Right atrium auricular region (tissue), 2 donors: Measurements from ENCODE around the gene EFNA5. TPM values are rescaled to one million over a fixed set of nuclear protein-coding genes. Genes with fewer than 3 reads are reported as not detected.
A peak's percentile ranks its signal among the peaks of the same experiment; 100 is the strongest.

Source experiments
- DNase-seq: peaks from one replicate; pipeline ENCODE4 v3.0.0-alpha.2; 2019; ENCODE audit warnings: low spot score
- H3K27ac ChIP-seq, 2 donors: fragments of 200-600 bp; sonication (generic); 1 replicate in 1 of 2; 2 replicates in 1 of 2; pipeline ENCODE4 v1.5.1; 2016 to 2019
- H3K27me3 ChIP-seq, 2 donors: fragments of 200-600 bp; sonication (generic); one replicate each; pipeline versions ENCODE4 v1.5.1 to v1.6.0; 2017 to 2019
- H3K36me3 ChIP-seq: fragments of 200-600 bp; sonication (generic); one replicate; pipeline ENCODE4 v1.5.1; 2016
- H3K4me1 ChIP-seq, 2 donors: fragments of 200-600 bp; sonication (generic); one replicate each; pipeline versions ENCODE4 v1.5.1 to v1.6.0; 2017 to 2019
- H3K4me3 ChIP-seq, 2 donors: fragments of 200-600 bp; sonication (generic); 1 replicate in 1 of 2; 2 replicates in 1 of 2; pipeline ENCODE4 v1.5.1; 2017 to 2019; ENCODE audit warnings: mild to moderate bottlenecking in 1 of 2, moderate library complexity in 1 of 2
- H3K9me3 ChIP-seq, 2 donors: fragments of 200-600 bp; sonication (generic); one replicate each; pipeline ENCODE4 v1.5.1; 2019
- CTCF ChIP-seq, 2 donors: fragments of 200-600 bp; sonication (generic); IDR thresholded peaks; one replicate each; pipeline ENCODE4 v1.5.1; 2019; ENCODE audit warnings: antibody characterized with exemption in 2 of 2
- total RNA-seq, 2 donors: library from RNA; depleted of rRNA; stranded (reverse); fragments of >200 nt; gene quantifications; one replicate each; pipeline ENCODE4 v1.1.0, GENCODE V29; 2016

The EFNA5 gene
- total RNA-seq, 2 donors from 2014 or later: 17.0 to 19.2 TPM

- no peaks in the 10 kb centered on the region for H3K27me3 ChIP-seq
- DNase-seq: no peak
- no peaks in the 10 kb centered on the region for H3K36me3 ChIP-seq
- H3K9me3 ChIP-seq: no peaks in the 10 kb centered on the region
- H3K4me3 ChIP-seq: no peak overlapping the region
- TF ChIP-seq CTCF (IDR thresholded peaks at IDR 0.05): no peak
- peaks cover 0 to 9% of the 10 kb centered on the region in 2 donors for H3K4me1 ChIP-seq
- H3K27ac ChIP-seq: no peak overlapping the region
These were observed 287.3 kb downstream of the EFNA5 start for GRCh38 chr5:107383414-107383813.

- no peak overlapping the region for H3K4me3 ChIP-seq
- peak overlapping the region in 1 of 2 donors; percentile 59 for H3K27ac ChIP-seq
- H3K9me3 ChIP-seq: no peaks in the 10 kb centered on the region
- no peaks in the 10 kb centered on the region for H3K4me1 ChIP-seq
- no peaks in the 10 kb centered on the region for H3K36me3 ChIP-seq
- H3K27me3 ChIP-seq: no peaks in the 10 kb centered on the region
- TF ChIP-seq CTCF (IDR thresholded peaks at IDR 0.05): no peak
- DNase-seq: no peak
These were observed 289.4 kb downstream of the EFNA5 start for GRCh38 chr5:107381189-107381856.

- H3K36me3 ChIP-seq: no peaks in the 10 kb centered on the region
- DNase-seq: no peak
- peak overlapping the region in 1 of 2 donors; percentile 59 for H3K27ac ChIP-seq
- TF ChIP-seq CTCF (IDR thresholded peaks at IDR 0.05): no peak
- H3K4me1 ChIP-seq: no peaks in the 10 kb centered on the region
- no peaks in the 10 kb centered on the region for H3K27me3 ChIP-seq
- H3K9me3 ChIP-seq: no peaks in the 10 kb centered on the region
- no peak overlapping the region for H3K4me3 ChIP-seq
These were observed 290.1 kb downstream of the EFNA5 start for GRCh38 chr5:107380654-107381053.

- no peaks in the 10 kb centered on the region for H3K4me1 ChIP-seq
- no peak overlapping the region for H3K4me3 ChIP-seq
- no peak overlapping the region for H3K27ac ChIP-seq
- H3K27me3 ChIP-seq: no peaks in the 10 kb centered on the region
- H3K36me3 ChIP-seq: no peaks in the 10 kb centered on the region
- H3K9me3 ChIP-seq: no peaks in the 10 kb centered on the region
- DNase-seq: no peak
- TF ChIP-seq CTCF (IDR thresholded peaks at IDR 0.05): no peak
These were observed 292.4 kb downstream of the EFNA5 start for GRCh38 chr5:107378218-107378899.

- no peak for DNase-seq
These were observed 293.5 kb downstream of the EFNA5 start for GRCh38 chr5:107377277-107377609.

More at GRCh38 chr5:107377277-107377609, 293.5 kb downstream of the EFNA5 start:
- no peaks in the 10 kb centered on the region for H3K4me1 ChIP-seq
- H3K27me3 ChIP-seq: no peaks in the 10 kb centered on the region
- no peaks in the 10 kb centered on the region for H3K9me3 ChIP-seq
- no peaks in the 10 kb centered on the region for H3K36me3 ChIP-seq
- TF ChIP-seq CTCF (IDR thresholded peaks at IDR 0.05): no peak
- H3K27ac ChIP-seq: no peak overlapping the region
- no peak overlapping the region for H3K4me3 ChIP-seq
